GM12891 (cell line): ENCODE results near the gene OR7E24. TPM values are rescaled to one million over a fixed set of nuclear protein-coding genes. Genes with fewer than 3 reads are reported as not detected.
"Not testable (repeated sequence)": the region's sequence is repeated elsewhere in the genome, so short reads cannot be mapped to it uniquely, and the experiment has no call there.

Experiments used
- DNase-seq: peaks from one replicate; pipeline ENCODE4 v3.0.0; 2011; ENCODE audit warnings: low spot score; ENCODE audit not compliant: insufficient read length
- FAIRE-seq: peaks from 2 replicates; lab custom pipeline; 2011; peaks lifted over from hg19 to GRCh38; lab: Jason Lieb, UNC
- PAX5 ChIP-seq: IDR thresholded peaks from 2 replicates; pipeline ENCODE4 v1.6.1; 2011; ENCODE audit warnings: low read length, moderate library complexity, mild to moderate bottlenecking; ENCODE audit not compliant: insufficient read depth, severe bottlenecking
- POLR2A ChIP-seq: IDR thresholded peaks from 2 replicates; pipeline ENCODE4 v1.6.1; 2011; ENCODE audit warnings: low read depth, low read length, control low read depth
- POLR2AphosphoS5 ChIP-seq: IDR thresholded peaks from 2 replicates; pipeline ENCODE4 v1.6.1; 2011; ENCODE audit warnings: low read depth, low read length, control low read depth
- POU2F2 ChIP-seq: IDR thresholded peaks from 2 replicates; pipeline ENCODE4 v1.6.1; 2011; ENCODE audit warnings: low read depth, mild to moderate bottlenecking, control low read depth, low read length, moderate library complexity
- SPI1 ChIP-seq: IDR thresholded peaks from 2 replicates; pipeline ENCODE4 v1.6.1; 2011; ENCODE audit warnings: low read depth, low read length, control low read depth
- TAF1 ChIP-seq: IDR thresholded peaks from 2 replicates; pipeline ENCODE4 v1.6.1; 2011; ENCODE audit warnings: low read depth, low read length, control low read depth
- polyA plus RNA-seq: library from polyadenylated mRNA; unstranded; fragments of >200 nt; gene quantifications from one replicate; pipeline ENCODE4 v1.2.1, GENCODE V29; 2012; ENCODE audit warnings: low read depth, missing spikeins, inconsistent platforms; ENCODE audit not compliant: missing spikeins

The OR7E24 gene
- not detected for polyA plus RNA-seq

GRCh38 chr19:9250630-9251029, at the start of gene OR7E24:
Gene OR7E24 (plus strand): TSS chr19:9250930. CDS start chr19:9251044, 114 bp downstream.
- no peak for TF ChIP-seq TAF1
- TF ChIP-seq POLR2AphosphoS5: no peak
- no peak for TF ChIP-seq POU2F2
- TF ChIP-seq PAX5: no peak
- no peak for TF ChIP-seq SPI1
- no peak for TF ChIP-seq POLR2A
- FAIRE-seq (no peak), DNase-seq (no peak)

- no peak for TF ChIP-seq TAF1
- no peak for TF ChIP-seq PAX5
- no peak for TF ChIP-seq POLR2AphosphoS5
- TF ChIP-seq SPI1: no peak
- no peak for TF ChIP-seq POU2F2
- TF ChIP-seq POLR2A: no peak
- FAIRE-seq: peak; percentile 90
Observed at GRCh38 chr19:9205501-9206113, 45.1 kb upstream of the OR7E24 start.

DNA sequence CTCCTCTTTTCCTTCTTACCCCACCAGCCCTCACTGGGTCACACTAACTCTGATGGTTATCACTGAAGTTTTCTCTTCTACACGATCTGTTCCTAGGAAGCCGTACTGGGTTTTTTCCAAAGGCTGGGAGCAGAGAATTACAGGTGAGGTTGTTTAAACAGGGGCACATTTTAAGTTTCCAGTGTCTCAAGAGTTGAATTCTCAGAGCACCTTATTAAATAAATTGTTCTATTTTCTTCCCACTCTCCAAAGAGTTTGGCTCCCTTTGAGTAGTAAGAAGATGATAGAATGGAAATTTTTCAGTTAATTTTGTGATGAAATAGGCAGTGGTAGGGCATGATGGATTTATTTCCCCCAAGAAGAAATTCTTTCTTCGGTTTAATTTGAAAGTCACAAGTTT, 31.2 kb upstream of the OR7E24 start, which contains the start of gene OR7D4:
Gene OR7D4 (minus strand): TSS at position 101 of the 400 bp plus-strand sequence. CDS start 4,752 bp downstream, outside the sequence.
- TF ChIP-seq PAX5: no peak
- no peak for TF ChIP-seq TAF1
- no peak for TF ChIP-seq POU2F2
- no peak for TF ChIP-seq POLR2AphosphoS5
- TF ChIP-seq POLR2A: no peak
- no peak for TF ChIP-seq SPI1
- no peak for DNase-seq
- FAIRE-seq: no peak

More at GRCh38 chr19:9205501-9206113, 45.1 kb upstream of the OR7E24 start:
- DNase-seq: peak; percentile 25

- DNase-seq: no peak
- no peak for TF ChIP-seq POU2F2
- TF ChIP-seq PAX5: no peak
- no peak for TF ChIP-seq TAF1
- TF ChIP-seq POLR2A: no peak
- no peak for TF ChIP-seq POLR2AphosphoS5
- no peak for TF ChIP-seq SPI1
- FAIRE-seq: no peak
Observed at GRCh38 chr19:9251236-9251635, 506 bp downstream of the OR7E24 start.

DNA sequence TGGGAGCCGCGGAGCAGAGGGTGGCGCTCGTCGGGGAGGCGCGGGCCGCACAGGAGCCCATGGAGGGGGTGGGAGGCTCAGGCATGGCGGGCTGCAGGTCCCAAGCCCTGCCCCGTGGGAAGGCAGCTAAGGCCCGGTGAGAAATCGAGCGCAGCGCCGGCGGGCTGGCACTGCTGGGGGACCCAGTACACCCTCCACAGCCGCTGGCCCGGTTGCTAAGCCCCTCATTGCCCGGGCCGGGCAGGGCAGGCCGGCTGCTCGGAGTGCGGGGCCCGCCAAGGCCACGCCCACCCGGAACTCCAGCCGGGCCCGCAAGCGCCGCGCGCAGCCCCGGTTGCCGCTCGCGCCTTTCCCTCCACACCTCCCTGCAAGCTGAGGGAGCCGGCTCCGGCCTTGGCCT, 32.8 kb downstream of the OR7E24 start:
- DNase-seq, FAIRE-seq: not testable (repeated sequence)

- TF ChIP-seq POLR2AphosphoS5: no peak
- no peak for TF ChIP-seq TAF1
- DNase-seq: no peak
- FAIRE-seq: no peak
Observed at GRCh38 chr19:9289231-9289884, 38.6 kb downstream of the OR7E24 start.

DNA sequence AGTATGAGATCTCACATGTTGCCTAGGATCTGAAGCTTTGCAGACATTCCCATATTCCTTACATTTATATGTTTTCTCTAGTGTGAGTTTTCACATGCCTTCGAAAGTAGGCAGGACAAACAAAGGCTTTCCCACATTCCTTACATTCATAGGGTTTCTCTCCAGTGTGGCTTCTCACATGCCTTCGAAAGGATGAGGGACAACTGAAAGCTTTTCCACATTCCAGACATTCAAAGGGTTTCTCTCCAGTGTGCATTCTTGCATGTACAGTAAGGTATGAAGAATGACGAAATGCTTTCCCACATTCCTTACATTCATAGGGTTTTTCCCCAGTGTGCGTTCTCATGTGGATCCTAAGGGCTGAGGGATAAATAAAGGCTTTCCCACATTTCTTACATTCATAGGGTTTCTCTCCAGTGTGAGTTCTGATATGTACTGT, 44.7 kb downstream of the OR7E24 start:
- FAIRE-seq: no peak
- DNase-seq: no peak
- no peak for TF ChIP-seq POU2F2
- no peak for TF ChIP-seq PAX5
- no peak for TF ChIP-seq POLR2AphosphoS5
- no peak for TF ChIP-seq POLR2A
- TF ChIP-seq SPI1: no peak
- no peak for TF ChIP-seq TAF1

DNA sequence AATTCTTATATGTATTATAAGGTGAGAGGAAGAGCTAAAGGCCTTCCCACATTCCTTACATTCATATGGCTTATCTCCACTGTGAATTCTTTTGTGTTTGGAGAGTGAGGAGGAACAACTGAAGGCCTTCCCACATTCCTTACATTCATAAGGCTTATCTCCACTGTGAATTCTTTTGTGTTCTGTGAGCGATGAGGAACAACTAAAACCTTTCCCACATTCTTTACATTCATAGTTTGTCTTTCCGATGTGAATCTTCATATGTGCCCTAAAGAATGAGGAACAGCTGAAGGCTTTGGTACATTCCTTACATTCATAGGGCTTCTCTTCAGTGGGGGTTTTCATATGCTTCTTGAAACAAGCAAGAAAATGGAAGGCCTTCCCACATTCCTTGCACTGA, 45.6 kb downstream of the OR7E24 start:
- TF ChIP-seq POU2F2: no peak
- no peak for TF ChIP-seq TAF1
- no peak for TF ChIP-seq PAX5
- TF ChIP-seq POLR2A: no peak
- no peak for TF ChIP-seq SPI1
- TF ChIP-seq POLR2AphosphoS5: no peak
- DNase-seq: no peak
- no peak for FAIRE-seq
